22Rv1 (cell line): ENCODE results near the gene JAKMIP1.

Experiments used
- ZFX ChIP-seq: fragments of 450-650 bp; IDR thresholded peaks from 2 replicates; pipeline ENCODE4 v1.6.1; 2017; ENCODE audit warnings: antibody characterized with exemption, borderline replicate concordance
- TF ChIP-seq, protein P1 (sequence below): fragments of 450-650 bp; IDR thresholded peaks from 2 replicates; pipeline ENCODE4 v1.5.1; 2017; ENCODE audit warnings: mild to moderate bottlenecking

- TF ChIP-seq, protein P1, sequence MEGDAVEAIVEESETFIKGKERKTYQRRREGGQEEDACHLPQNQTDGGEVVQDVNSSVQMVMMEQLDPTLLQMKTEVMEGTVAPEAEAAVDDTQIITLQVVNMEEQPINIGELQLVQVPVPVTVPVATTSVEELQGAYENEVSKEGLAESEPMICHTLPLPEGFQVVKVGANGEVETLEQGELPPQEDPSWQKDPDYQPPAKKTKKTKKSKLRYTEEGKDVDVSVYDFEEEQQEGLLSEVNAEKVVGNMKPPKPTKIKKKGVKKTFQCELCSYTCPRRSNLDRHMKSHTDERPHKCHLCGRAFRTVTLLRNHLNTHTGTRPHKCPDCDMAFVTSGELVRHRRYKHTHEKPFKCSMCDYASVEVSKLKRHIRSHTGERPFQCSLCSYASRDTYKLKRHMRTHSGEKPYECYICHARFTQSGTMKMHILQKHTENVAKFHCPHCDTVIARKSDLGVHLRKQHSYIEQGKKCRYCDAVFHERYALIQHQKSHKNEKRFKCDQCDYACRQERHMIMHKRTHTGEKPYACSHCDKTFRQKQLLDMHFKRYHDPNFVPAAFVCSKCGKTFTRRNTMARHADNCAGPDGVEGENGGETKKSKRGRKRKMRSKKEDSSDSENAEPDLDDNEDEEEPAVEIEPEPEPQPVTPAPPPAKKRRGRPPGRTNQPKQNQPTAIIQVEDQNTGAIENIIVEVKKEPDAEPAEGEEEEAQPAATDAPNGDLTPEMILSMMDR, result peak; percentile 35
- no peak for TF ChIP-seq ZFX
Measured at GRCh38 chr4:6044805-6045204, 155.5 kb downstream of the JAKMIP1 start.
